ENCODE results near the gene SH2D3A. TPM values are rescaled to one million over a fixed set of nuclear protein-coding genes. Genes with fewer than 3 reads are reported as not detected.
"Not testable (repeated sequence)": the region's sequence is repeated elsewhere in the genome, so short reads cannot be mapped to it uniquely, and the experiment has no call there.

Gene SH2D3A
- not detected in 2 replicates for total RNA-seq (2014; rRNA removed)
- polyA plus RNA-seq (2012), result 0.40 TPM

DNA sequence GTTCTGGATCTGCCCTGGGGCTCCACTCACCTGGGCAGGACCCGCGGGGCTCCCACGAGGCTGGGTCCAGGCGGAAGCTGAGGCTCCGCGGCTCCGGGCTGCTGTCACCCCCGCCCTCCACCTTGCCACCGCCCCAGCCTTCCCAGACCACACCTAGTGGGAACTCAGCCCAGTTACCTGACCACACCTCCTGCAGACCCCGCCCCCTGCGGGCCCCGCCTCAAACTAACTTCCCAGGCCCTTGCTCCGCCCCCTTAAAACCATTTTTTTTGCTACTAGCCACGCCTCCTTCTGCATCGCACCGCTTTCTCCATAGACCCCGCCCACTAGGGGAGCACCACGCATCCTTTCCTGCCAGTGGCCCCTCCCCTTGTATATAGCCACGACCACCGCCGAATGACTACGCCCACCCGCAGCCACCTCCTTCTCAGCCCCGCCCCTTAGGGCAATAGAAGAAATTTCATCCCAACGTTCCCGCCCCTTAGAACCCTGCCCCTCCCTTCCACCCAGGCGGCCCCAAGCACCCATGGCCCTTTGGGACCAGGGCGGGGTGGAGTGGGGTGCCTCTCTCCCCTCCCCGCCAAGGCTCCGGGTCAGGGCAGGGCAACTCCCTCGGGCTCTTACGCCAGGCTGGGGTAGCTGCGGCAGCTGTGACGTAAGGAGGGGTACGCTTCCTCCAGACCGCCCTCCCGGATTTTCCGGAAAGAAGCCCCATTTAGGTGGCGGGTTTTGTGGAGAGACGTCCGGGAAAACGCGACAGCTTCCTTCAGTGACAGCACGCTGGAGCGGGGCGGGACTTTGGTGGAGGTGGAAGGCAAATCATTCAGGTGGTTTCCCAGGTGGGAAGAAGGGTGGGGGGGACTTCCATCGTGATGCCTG lies at the start of gene SH2D3A:
TSS of gene SH2D3A (minus strand) at position 79 of the 879 bp plus-strand sequence. CDS start 3,687 bp downstream, outside the sequence.
- no peak for DNase-seq (ENCODE audit: low read depth)

DNA sequence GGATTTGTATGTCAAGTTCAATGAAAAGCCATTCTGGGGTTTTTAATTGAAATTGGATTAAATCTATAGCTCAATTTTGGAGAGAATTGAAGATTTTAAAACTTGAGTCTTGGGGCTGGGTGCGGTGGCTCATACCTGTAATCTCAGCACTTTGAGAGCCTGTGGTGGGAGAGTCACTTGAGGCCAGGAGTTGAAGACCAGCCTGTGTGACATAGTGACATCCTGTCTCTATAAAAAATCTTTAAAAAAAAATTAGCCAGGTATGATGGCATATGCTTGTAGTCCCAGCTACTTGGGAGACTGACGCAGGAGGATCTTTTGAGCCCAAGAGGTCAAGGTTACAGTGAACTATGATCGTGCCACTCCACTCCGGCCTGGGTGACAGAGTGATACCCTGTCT lies 46.4 kb upstream of the SH2D3A start:
- DNase-seq (ENCODE audit: low read depth), result no peak

DNA sequence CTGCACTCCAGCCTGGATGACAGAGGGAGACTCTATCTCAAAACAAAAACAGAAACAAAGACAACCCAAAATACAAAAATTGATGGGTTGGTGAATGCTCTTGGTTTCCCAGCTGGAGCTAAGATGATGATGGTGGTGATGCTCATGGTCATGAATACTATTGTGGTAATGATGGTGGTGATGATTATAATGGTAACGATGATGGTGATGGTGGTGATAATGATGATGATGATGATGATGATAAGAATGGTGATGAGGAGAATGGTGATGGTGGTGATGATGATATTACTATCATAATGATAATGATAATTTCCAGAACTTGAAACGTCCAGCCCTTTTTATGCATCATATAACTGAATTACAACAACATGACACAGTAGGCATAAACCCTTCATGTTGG lies 45.4 kb upstream of the SH2D3A start:
- DNase-seq (ENCODE audit: low read depth), result no peak

DNA sequence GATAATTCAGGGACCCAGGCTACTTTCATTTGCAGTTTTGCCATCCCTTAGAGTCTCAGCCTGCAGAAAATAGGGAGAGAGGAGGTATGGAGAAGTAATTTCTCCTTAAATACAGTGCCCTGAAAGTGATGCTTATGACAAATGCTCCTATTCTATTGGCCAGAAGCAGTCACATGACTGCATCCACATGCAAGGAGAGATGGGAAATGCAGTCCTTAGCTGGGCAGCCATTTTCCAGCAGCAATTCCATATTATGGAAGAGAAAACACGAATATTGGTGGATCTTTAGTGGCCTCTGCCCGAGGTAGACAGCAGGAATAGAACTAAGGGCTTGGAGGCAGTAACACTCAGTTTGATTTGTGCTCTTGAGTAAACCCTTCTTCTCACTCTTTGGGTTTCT lies 44.7 kb upstream of the SH2D3A start:
- peak; percentile 67 for DNase-seq (ENCODE audit: low read depth)

DNA sequence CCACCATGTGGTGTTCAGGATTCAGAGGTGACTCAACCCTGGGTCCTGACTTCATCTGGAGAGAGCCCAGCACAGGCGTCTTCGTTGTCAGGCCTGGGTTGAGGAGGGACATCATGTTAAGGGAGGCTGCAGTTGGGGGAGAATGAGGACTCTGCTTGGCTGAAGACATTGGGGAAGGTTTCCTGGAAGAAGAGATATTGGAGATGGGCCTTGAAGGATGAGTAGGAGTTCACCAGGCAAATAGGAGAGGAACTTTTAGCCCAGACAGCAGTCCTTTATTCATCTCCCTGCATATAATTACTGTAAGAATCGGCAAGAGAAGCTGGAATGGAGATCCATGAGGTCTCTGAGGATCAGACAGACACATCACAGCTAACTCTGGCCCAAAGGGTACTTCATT lies 44.1 kb upstream of the SH2D3A start:
- DNase-seq (ENCODE audit: low read depth), result no peak

DNA sequence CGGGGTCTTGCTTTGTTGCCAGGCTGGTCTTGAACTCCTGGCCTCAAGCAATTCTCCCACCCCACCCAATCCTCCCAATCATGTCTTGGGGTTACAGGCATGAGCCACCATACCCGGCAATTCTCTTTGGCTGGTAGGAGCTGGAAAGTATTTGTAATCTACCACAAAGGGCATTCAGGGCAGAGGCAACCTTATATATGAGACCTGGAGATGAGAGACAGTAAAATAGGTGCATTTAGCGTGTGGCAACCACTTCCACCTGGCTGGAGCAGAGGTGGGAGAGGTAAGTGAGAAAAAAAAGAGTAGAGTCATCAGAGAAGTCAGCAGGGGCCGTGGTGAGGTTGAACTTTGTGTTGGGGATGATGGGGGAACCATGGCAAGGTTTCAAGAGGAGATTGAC lies 42.0 kb upstream of the SH2D3A start:
- no peak for DNase-seq (ENCODE audit: low read depth)

DNA sequence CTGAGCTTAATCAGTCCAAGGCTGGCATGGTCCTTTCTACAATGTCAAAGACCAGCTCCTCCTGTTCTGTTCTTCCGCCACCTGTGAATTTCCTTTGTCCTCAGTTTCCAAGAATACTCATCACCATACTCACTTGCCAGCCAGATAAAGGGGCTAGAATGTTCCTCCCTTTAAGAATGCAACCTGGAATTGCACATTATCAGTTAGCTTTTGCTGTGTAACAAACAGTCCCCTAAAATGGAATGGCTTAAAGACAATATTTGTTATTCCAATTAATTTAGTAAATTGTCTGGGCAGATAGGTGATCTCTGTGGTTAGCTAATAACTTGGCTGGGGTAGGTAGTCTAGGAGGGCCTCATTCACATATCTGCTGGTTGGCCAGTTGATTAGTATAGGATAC lies 41.3 kb upstream of the SH2D3A start:
- no peak for DNase-seq (ENCODE audit: low read depth)

DNA sequence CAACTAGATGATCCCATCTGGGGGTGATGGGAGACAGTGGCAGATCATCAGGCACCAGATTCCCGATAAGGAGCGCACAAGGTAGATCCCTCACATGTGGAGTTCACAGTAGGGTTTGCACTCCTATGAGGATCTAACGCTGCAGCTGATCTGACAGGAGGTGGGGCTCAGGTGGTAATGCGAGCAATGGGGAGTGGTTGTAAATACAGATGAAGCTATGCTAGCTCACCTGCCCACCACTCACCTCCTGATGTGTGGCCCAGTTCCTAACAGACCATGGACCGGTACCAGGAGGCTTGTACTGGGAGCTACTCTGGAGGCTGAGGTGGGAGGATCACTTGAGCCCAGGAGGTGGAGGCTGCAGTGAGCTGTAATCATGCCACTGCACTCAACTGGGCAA lies 40.1 kb upstream of the SH2D3A start:
- no peak for DNase-seq (ENCODE audit: low read depth)

DNA sequence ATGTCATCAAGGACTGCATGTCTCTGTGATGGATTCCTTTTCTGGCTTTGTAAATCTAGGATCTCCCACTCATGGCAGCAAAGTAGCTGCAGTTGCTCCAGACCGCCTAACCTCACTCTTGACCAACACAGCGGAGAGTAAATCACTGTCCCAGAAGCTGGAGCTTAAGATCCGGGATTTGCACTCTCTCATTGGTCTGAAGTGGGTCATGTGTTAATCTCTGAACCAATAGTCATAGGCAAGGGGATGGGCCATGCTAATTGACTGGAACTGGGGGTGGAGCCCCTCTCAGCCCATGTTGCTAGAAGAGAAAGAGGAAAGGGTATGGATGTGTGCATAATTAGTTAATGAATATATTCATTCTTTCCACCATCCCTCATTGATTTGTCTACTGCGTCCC lies 39.3 kb upstream of the SH2D3A start:
- no peak for DNase-seq (ENCODE audit: low read depth)

DNA sequence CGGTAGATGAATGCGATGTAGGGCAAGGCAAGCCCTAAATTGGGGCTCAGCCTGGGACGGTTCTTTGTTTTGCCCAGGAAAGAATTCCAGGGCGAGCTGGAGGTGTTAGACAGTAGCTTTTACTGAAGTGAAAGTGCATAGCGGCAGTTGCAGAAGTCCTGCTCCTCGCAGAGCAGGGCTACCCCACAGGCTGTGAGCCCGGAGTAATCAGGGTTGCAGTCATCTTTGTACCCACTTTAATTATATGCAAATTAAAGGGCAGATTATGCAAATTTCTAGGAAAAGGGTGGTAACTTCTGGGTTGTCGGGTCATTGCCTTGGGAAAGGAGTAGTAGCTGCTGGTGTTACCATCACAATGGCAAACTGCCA lies 35.8 kb upstream of the SH2D3A start:
- DNase-seq (ENCODE audit: low read depth), result no peak

DNA sequence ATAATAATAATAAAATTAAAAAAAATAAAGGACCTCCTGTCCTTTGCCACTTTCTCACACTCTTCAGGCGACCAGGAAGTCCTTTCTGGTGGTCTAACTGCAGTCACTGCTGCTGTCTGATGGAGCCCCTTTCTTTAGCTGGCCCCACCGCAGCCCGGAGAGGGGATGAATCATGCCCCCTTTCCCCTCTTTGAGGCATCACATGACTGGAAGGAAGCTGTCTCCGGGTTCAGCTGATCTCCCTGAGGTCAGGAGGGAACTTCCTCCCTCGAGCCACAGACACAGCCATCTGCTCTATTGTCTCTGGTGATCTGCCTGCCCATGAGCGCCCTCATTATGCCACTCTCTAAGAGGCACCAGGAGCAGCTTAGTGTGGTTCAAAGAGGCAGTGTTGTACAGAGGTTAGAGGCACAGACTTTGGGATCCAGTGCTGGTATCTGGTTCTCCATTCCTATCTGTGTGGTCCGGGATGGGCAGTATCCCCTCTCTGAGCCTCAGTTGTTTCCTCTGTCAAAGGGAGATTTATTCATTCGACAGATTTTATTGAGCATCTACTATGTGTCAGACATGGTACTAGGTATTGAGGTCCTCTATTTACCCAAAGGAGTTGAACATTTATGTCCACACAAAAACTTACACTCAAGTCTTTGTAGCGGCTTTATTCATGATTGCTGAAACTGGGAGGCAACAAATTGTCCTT lies 35.3 kb upstream of the SH2D3A start:
- no peak for DNase-seq (ENCODE audit: low read depth)

DNA sequence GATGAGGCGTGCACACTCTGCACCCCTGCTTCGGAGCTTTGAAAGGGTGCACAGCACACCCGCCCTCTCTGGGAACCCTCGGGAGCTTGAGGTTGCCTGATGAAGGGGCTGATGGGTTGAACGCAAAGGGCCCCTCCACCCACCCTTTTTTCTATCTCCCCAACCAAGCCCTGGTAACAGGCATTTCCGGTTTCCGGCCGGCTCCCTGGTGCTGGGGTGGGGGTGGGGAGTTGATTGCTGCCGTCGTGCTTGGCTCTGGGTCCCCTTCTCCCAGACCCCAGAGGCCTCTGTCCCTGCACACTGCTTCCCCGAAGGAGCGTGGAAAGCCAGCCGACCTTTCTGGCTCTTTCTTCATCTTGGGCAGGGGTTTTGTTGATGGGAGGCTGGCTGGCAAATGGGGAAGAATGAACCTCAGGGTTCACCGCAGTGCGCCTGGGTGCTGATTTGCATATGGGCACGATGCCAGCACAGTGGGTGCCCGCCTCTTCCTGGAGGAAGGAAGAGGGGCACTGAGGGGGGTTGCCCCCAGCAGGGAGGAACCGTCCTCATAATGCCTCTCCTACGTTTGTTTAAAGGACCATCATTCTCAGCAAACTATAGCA lies 34.4 kb upstream of the SH2D3A start:
- no peak for DNase-seq (ENCODE audit: low read depth)

DNA sequence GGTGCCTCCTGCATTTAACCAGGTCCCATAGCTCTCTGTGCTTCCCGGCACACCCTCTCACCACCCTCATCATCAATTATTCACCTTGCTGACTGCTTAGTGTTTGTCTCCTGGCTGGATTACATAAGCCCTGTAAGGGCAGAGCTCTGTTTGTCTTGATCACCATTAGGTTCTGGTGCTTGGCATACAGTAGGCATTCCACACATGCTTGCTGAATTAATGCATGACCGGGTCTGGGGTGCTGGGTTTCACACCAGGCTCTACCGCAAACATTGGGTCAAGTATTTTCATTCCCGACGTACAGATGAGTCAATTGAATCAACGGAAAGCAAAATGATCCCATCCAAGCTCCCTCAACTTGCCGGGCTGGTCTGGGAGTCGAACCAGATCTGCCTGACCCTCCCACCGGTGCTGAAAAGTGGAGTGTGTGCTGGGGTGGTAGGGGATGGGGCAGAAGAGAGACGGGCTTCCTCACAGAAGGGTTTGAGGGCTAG lies 33.8 kb upstream of the SH2D3A start:
- DNase-seq (ENCODE audit: low read depth), result peak; percentile 20

DNA sequence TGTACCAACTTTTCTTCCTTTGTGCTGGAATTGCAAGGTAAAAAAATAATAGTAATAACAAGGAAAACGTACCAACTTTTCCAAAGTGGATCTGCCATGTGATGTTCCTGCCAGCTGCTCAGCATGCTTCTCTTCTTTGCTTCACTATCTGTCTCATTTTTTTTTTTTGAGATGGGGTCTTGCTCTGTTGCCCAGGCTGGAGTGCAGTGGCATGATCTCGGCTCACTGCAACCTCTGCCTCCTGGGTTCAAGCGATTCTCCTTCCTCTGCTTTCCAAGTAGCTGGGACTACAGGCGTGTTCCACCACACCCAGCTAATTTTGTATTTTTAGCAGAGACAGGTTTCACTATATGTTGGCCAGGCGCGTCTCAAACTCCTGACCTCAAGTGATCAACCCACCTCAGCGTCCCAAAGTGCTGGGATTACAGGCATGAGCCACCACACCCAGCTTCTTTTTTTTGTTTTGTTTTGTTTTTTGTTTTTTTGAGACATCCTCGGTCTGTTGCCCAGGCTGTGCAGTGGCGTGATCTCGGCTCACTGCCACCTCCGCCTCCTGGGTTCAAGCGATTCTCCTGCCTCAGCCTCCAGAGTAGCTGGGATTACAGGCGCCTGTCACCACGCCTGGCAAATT lies 33.0 kb upstream of the SH2D3A start:
- DNase-seq (ENCODE audit: low read depth), result not testable (repeated sequence)

DNA sequence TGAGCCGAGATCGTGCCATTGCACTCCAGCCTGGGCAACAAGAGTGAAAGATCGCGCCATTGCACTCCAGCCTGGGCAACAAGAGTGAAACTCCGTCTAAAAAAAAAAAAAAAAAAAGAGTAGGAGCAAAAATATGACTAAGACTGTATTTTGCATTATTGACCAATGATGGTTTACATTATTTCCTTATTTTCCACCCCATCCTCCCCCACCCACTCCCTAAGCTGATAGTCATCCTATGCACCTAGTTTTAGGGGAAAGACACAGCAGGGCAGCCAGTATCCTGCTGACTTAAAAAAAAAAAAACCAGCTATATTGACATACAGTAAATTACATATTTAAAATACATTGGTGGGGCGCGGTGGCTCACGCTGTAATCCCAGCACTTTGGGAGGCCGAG lies 30.4 kb upstream of the SH2D3A start:
- no peak for DNase-seq (ENCODE audit: low read depth)

DNA sequence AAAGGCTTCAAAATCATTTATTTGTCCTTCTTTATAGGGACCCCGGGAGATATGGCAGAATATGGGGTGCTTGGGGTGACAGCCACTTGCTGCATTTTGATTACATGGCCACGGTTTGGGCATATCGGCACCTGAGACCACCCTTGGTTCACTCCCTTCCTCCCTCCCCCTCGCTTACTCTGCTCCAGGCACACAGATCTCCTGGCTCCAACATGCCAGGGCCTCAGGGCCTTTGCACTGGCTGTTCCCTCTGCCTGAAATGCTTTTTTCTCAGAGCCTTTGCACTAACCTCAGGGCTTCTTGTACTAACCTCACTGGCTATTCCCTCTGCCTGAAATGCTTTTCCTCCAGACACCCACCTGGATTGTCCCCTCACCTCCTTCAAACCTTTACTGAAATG lies 29.0 kb upstream of the SH2D3A start:
- DNase-seq (ENCODE audit: low read depth), result no peak

DNA sequence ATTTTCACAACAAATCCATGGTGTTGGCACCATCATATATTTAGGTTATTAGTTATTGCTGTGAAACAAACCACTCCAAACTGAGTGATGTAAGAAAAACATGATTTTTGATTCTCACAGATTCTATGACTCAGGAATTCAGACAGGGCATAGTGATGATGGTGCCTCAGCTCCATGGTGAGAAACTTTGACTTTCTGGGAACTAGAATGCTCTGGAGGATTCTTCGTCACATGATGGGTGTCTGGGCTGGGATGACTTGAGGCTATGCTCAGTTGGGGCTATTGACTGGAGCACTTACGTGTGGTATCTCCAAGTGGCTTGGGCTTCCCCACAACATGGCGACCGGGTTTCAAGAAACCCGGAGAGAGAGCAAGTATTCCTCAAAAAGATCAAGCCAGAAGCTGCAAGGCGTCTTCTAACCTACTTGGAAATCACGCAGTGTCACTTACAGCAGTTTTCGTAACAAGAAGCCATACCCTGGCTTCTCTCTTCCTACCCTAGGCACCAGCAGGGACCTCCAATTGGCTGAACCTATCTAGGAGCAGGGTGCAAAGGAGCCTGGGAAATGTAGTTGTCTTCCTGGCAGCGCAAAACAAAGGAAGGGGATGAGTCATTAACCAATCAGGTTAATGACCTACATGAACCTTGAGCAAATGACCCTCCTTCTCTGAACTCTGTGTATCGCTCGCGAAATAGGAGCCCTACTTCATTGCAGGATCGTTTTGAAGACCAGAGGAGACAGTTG lies 27.6 kb upstream of the SH2D3A start:
- no peak for DNase-seq (ENCODE audit: low read depth)

DNA sequence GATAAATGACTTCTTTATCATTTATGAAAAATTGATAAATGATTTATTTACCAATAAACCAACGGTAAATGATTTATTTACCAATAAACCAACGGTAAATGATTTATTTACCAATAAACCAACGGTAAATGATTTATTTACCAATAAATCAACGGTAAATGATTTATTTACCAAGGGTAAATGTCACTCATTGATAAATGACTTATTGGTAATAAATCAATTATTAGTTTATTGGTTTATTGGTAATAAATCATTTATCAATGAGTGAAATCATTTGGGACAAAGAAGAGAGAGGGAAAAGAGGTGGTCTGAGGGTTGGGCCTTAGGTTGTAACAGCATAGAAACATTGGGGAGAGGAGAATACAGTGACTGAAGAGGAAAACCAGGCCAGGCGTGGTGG lies 26.7 kb upstream of the SH2D3A start:
- DNase-seq (ENCODE audit: low read depth), result no peak

DNA sequence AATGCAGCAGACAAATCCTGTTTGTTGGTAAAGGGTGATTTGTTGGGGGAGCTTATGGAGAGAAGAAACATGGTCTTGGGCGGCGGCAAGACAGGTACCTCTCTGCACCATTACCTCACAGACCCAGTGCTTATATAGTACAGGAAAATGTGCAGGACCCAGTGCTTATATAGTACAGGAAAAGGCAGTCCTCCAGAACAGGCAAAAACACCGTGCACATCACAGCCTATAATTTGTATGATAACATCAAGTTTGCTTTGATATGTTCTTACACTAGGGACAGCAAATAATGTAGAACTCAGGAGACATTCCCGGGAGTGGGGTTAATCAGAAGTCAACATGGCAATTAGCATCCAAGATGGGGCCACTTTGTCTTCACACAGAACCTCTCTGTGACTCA lies 26.2 kb upstream of the SH2D3A start:
- no peak for DNase-seq (ENCODE audit: low read depth)

DNA sequence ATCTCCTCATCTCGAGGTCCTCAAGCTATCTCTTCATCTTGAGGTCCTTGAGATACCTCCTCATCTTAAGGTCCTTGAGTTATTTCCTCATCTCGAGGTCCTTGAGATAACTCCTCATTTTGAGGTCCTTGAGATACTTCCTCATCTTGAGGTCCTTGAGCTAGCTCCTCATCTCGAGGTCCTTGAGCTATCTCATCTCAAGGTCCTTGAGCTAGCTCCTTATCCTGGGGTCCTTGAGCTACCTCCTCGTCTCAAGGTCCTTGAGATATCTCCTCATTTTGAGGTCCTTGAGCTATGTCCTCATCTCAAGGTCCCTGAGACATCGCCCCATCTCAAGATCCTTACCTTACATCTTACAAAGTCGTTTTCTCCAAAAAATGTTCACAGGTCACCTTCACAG lies 24.0 kb upstream of the SH2D3A start:
- DNase-seq (ENCODE audit: low read depth), result no peak
